ENCODE results near the gene ZFYVE9. TPM values are rescaled to one million over a fixed set of nuclear protein-coding genes. Genes with fewer than 3 reads are reported as not detected.

Gene ZFYVE9
- total RNA-seq, 1 experiment from 2014 or later: 14.2 TPM

DNA sequence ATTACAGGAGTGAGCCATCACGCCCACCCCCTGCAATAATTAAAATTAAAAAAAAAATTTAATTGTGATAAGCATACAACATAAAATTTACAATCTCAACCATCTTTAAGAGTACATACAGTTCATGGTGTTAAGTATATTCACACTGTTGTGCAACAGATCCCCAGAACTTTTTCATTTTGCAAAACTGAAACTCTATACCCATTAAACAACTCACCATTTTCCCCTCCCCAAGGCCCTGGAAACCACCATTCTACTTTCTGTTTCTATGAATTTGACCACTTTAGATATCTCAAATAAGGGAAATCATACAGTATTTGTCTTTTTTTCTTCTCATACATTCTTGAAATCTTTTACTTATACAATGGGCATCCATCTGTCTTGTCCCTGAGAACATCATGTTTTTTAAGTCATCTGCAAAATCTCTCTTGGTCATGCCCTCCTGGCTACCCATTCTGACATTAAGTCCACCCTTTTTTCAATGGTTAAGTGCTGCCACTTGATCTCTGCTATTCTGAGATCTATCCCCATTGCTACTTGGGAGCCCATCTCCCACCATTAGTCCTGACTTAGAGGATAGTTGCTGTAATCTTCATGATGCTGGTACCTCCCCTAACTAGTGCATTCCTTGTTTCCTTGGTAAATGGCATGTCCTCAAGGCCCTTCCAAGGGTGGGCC is 39.4 kb upstream of the ZFYVE9 start:
- H4K20me1 ChIP-seq (ENCODE audit: insufficient read depth): no peaks in the 10 kb centered on the region
- no peak overlapping the region for H2AFZ ChIP-seq (ENCODE audit: low read depth, low read length, poor library complexity, severe bottlenecking)
- no peaks in the 10 kb centered on the region for H3K79me2 ChIP-seq (ENCODE audit: insufficient read depth, low read length)
- no peak overlapping the region for H3K27ac ChIP-seq (ENCODE audit: low read depth, low read length)
- ATAC-seq: no peak
- H3K27me3 ChIP-seq (ENCODE audit: insufficient read depth, low read length): no peaks in the 10 kb centered on the region
- H3K9me3 ChIP-seq (ENCODE audit: control insufficient read depth in 1 of 2, insufficient read depth in 1 of 2, low read depth in 1 of 2, low read length in 2 of 2): no peaks in the 10 kb centered on the region
- H3K9ac ChIP-seq (ENCODE audit: low read length): no peak overlapping the region
- ChIA-PET CTCF (no interaction called here), POLR2A (no interaction called here), RAD21 (ENCODE audit: low non-redundant PET in 1 of 2, low total read pairs in 2 of 2, uncharacterized antibody in 2 of 2, unreplicated experiment in 2 of 2) (no interaction called here)
- H3K4me2 ChIP-seq (ENCODE audit: low read length): no peak overlapping the region
- TF ChIP-seq, protein P1, sequence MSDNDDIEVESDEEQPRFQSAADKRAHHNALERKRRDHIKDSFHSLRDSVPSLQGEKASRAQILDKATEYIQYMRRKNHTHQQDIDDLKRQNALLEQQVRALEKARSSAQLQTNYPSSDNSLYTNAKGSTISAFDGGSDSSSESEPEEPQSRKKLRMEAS (IDR thresholded peaks at IDR 0.05): no peak
- TF ChIP-seq, protein P2, sequence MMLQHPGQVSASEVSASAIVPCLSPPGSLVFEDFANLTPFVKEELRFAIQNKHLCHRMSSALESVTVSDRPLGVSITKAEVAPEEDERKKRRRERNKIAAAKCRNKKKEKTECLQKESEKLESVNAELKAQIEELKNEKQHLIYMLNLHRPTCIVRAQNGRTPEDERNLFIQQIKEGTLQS (IDR thresholded peaks at IDR 0.05): no peak
- TF ChIP-seq ZFX (IDR thresholded peaks at IDR 0.05): no peak
- no peak for TF ChIP-seq FOSL1 (IDR thresholded peaks at IDR 0.05; ENCODE audit: low read depth)
- no peak for TF ChIP-seq CEBPB (IDR thresholded peaks at IDR 0.05; ENCODE audit: low read depth)
- TF ChIP-seq POLR2AphosphoS5 (IDR thresholded peaks at IDR 0.05; ENCODE audit: low read depth, low read length): no peak
- TF ChIP-seq JUND (IDR thresholded peaks at IDR 0.05): no peak
- no peak for TF ChIP-seq YY1 (IDR thresholded peaks at IDR 0.05; ENCODE audit: extremely low read depth, insufficient replicate concordance, low read depth, low read length)
- TF ChIP-seq TCF7L2 (IDR thresholded peaks at IDR 0.05; ENCODE audit: borderline replicate concordance, extremely low read depth, insufficient read depth, insufficient read length): no peak
- no peak for TF ChIP-seq ELF1 (IDR thresholded peaks at IDR 0.05; ENCODE audit: borderline replicate concordance, low read depth)
- TF ChIP-seq, protein P3, sequence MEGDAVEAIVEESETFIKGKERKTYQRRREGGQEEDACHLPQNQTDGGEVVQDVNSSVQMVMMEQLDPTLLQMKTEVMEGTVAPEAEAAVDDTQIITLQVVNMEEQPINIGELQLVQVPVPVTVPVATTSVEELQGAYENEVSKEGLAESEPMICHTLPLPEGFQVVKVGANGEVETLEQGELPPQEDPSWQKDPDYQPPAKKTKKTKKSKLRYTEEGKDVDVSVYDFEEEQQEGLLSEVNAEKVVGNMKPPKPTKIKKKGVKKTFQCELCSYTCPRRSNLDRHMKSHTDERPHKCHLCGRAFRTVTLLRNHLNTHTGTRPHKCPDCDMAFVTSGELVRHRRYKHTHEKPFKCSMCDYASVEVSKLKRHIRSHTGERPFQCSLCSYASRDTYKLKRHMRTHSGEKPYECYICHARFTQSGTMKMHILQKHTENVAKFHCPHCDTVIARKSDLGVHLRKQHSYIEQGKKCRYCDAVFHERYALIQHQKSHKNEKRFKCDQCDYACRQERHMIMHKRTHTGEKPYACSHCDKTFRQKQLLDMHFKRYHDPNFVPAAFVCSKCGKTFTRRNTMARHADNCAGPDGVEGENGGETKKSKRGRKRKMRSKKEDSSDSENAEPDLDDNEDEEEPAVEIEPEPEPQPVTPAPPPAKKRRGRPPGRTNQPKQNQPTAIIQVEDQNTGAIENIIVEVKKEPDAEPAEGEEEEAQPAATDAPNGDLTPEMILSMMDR (IDR thresholded peaks at IDR 0.05 in 2 of 3, conservative IDR thresholded peaks at IDR 0.05 in 1 of 3; ENCODE audit: borderline replicate concordance in 1 of 3, insufficient read depth in 1 of 3, low read depth in 2 of 3, low read length in 2 of 3): no peak
- intact Hi-C loops (cut with micrococcal nuclease): no loop called here
- H3K4me3 ChIP-seq (replicated peaks in 1 of 2; ENCODE audit: low read depth in 1 of 2, low read length in 2 of 2): no peak overlapping the region
- H3K4me1 ChIP-seq (ENCODE audit: control insufficient read depth in 1 of 2, insufficient read depth in 2 of 2, low read length in 2 of 2): no peaks in the 10 kb centered on the region
- no peak for DNase-seq (ENCODE audit: low read depth, low spot score)
- no peaks in the 10 kb centered on the region for H3K36me3 ChIP-seq (ENCODE audit: control insufficient read depth in 1 of 2, insufficient read depth in 2 of 2, low read length in 2 of 2)
- no peaks in the 10 kb centered on the region for H3K9me2 ChIP-seq (ENCODE audit: insufficient read depth)
- BruUV-seq (replicated peaks): no TSS peak

Data from HCT116 (cell line).